Measurements from ENCODE around the gene PDCD1. TPM values are rescaled to one million over a fixed set of nuclear protein-coding genes. Genes with fewer than 3 reads are reported as not detected.

PDCD1 gene
- total and polyA plus RNA-seq, 3 donors (not counting 1 experiment from before 2014, with no cell fraction given) = not detected

Other genes with a start within 250 kb of the PDCD1 start
- gene THAP4, start 221.7 kb downstream of the PDCD1 start, total RNA-seq = 10 to 100 TPM; 35.8 to 61.1 TPM
- gene THAP4, start 221.7 kb downstream of the PDCD1 start, polyA plus RNA-seq = 47.5 TPM
- gene ATG4B, start 221.2 kb downstream of the PDCD1 start, total RNA-seq = 10 to 100 TPM; 70.3 to 81.0 TPM
- gene ATG4B, start 221.2 kb downstream of the PDCD1 start, polyA plus RNA-seq = 97.2 TPM
- 10 to 100 TPM; 10.5 to 49.3 TPM for gene DTYMK, start 172.1 kb downstream of the PDCD1 start, total RNA-seq
- 52.8 TPM for gene DTYMK, start 172.1 kb downstream of the PDCD1 start, polyA plus RNA-seq
- gene ING5, start 156.9 kb downstream of the PDCD1 start, total RNA-seq = 10 to 100 TPM in 1 of 2 donors, 1 to 10 TPM in 1; 9.8 to 27.0 TPM
- 18.4 TPM for gene ING5, start 156.9 kb downstream of the PDCD1 start, polyA plus RNA-seq
- gene D2HGDH, start 124.3 kb downstream of the PDCD1 start, total RNA-seq = 10 to 100 TPM; 13.8 to 27.2 TPM
- gene D2HGDH, start 124.3 kb downstream of the PDCD1 start, polyA plus RNA-seq = 8.2 TPM
- gene GAL3ST2, start 82.1 kb downstream of the PDCD1 start, total RNA-seq = not detected
- not detected for gene GAL3ST2, start 82.1 kb downstream of the PDCD1 start, polyA plus RNA-seq
- gene NEU4, start 49.7 kb downstream of the PDCD1 start, total RNA-seq = not detected
- gene NEU4, start 49.7 kb downstream of the PDCD1 start, polyA plus RNA-seq = not detected
- not detected for gene RTP5, start 10.8 kb upstream of the PDCD1 start, total RNA-seq
- not detected for gene RTP5, start 10.8 kb upstream of the PDCD1 start, polyA plus RNA-seq